Uterus (tissue), 2 donors: ENCODE results near the gene ZFP90.

Source experiments
- CTCF ChIP-seq, 4 experiments: fragments of 200-600 bp in 2 of 4; fragments of 450-650 bp in 2 of 4; sonication (generic) in 2 of 4; IDR thresholded peaks; one replicate each; pipeline ENCODE4 v1.5.1; 2016 to 2019; ENCODE audit warnings: antibody characterized with exemption in 4 of 4, mild to moderate bottlenecking in 2 of 4, moderate library complexity in 1 of 4
- POLR2A ChIP-seq, 2 donors: fragments of 450-650 bp; IDR thresholded peaks; one replicate each; pipeline ENCODE4 v1.6.1; 2016; ENCODE audit warnings: antibody characterized with exemption in 2 of 2, mild to moderate bottlenecking in 1 of 2, moderate library complexity in 1 of 2

GRCh38 chr16:68496689-68497088 lies 42.4 kb upstream of the ZFP90 start:
- TF ChIP-seq CTCF (IDR thresholded peaks at IDR 0.05) (no peak), POLR2A (IDR thresholded peaks at IDR 0.05) (no peak)
